GM12878 (cell line): ENCODE results near the gene APBA1. TPM values are rescaled to one million over a fixed set of nuclear protein-coding genes. Genes with fewer than 3 reads are reported as not detected.

Experiments
- ATAC-seq: fragments of 200-7000 bp; cut with Tn5 transposase; 3 replicates; pipeline ENCODE4 v1.9.1; 2020; ENCODE audit warnings: mild to moderate bottlenecking, moderate library complexity
- BruUV-seq: library from RNA; stranded (reverse); fragments of 400-500 nt; replicated peaks from 2 replicates; lab custom pipeline; 2021; lab: Mats Ljungman, UMichigan
- CTCF ChIA-PET: fragments of 300-600 bp; sonication (Branson Sonifier 250); formaldehyde crosslinking; extraction: SDS; loops from one replicate; lab custom pipeline; 2021; ENCODE audit warnings: inconsistent platforms; lab: Yijun Ruan, JAX
- POLR2A ChIA-PET: fragments of 350-600 bp; formaldehyde crosslinking; extraction: SDS; loops from one replicate; lab custom pipeline; 2021; ENCODE audit warnings: inconsistent platforms; lab: Charles Lee
- RAD21 ChIA-PET: fragments of 300-600 bp; sonication (Branson Sonifier 250); formaldehyde crosslinking; loops from one replicate; lab custom pipeline; 2023; ENCODE audit warnings: antibody characterized with exemption; ENCODE audit not compliant: unreplicated experiment; lab: Charles Lee
- SMC1A ChIA-PET: fragments of 300-600 bp; sonication (Branson Sonifier 250); formaldehyde crosslinking; loops from one replicate; lab custom pipeline; 2023; ENCODE audit not compliant: unreplicated experiment, uncharacterized antibody; lab: Charles Lee
- DNase-seq: peaks from one replicate; pipeline ENCODE4 v3.0.0-alpha.2; 2011; ENCODE audit warnings: low read depth, low spot score
- FAIRE-seq: peaks from 3 replicates; lab custom pipeline; 2011; peaks lifted over from hg19 to GRCh38; lab: Jason Lieb, UNC
- H2AFZ ChIP-seq: 2 replicates; pipeline ENCODE4 v1.6.0; 2011; ENCODE audit warnings: low read depth, low read length, control low read depth; ENCODE audit not compliant: control insufficient read depth
- H3K27ac ChIP-seq: 2 replicates; pipeline ENCODE4 v1.5.1; 2011; ENCODE audit warnings: control low read depth; ENCODE audit not compliant: control insufficient read depth, insufficient read depth
- H3K27me3 ChIP-seq, 2 experiments: replicated peaks in 1 of 2; 2 replicates each; pipeline versions ENCODE4 v1.6.0 to v1.6.1; 2011; ENCODE audit warnings: low read length in 1 of 2; ENCODE audit not compliant: control insufficient read depth in 2 of 2, insufficient read depth in 2 of 2
- H3K36me3 ChIP-seq, 2 experiments: 2 replicates each; pipeline ENCODE4 v1.5.1; 2011; ENCODE audit warnings: low read length in 1 of 2; ENCODE audit not compliant: control insufficient read depth in 2 of 2, insufficient read depth in 2 of 2
- H3K4me1 ChIP-seq: 2 replicates; pipeline ENCODE4 v1.6.1; 2011; ENCODE audit warnings: mild to moderate bottlenecking, low read length, moderate library complexity, mixed read lengths; ENCODE audit not compliant: control insufficient read depth, insufficient read depth
- H3K4me2 ChIP-seq: 2 replicates; pipeline ENCODE4 v1.6.0; 2011; ENCODE audit warnings: control low read depth; ENCODE audit not compliant: control insufficient read depth, insufficient read depth
- H3K4me3 ChIP-seq: fragments of 200-600 bp; sonication (generic); 2 replicates; pipeline ENCODE4 v1.5.1; 2016
- H3K79me2 ChIP-seq: 2 replicates; pipeline ENCODE4 v1.6.0; 2011; ENCODE audit warnings: low read length; ENCODE audit not compliant: control insufficient read depth, insufficient read depth
- H3K9ac ChIP-seq: 2 replicates; pipeline ENCODE4 v1.8.0; 2011; ENCODE audit warnings: low read length, control low read depth, mixed read lengths; ENCODE audit not compliant: control insufficient read depth, insufficient read depth
- H3K9me3 ChIP-seq: replicated peaks from 3 replicates; pipeline ENCODE4 v1.5.1; 2011; ENCODE audit warnings: mild to moderate bottlenecking, low read length; ENCODE audit not compliant: control insufficient read depth, insufficient read depth
- H4K20me1 ChIP-seq: 2 replicates; pipeline ENCODE4 v1.6.0; 2011; ENCODE audit not compliant: control insufficient read depth, insufficient read depth
- BCL11A ChIP-seq: IDR thresholded peaks from 2 replicates; pipeline ENCODE4 v1.6.1; 2011; ENCODE audit warnings: low read depth, low read length
- BHLHE40 ChIP-seq, 2 experiments: fragments of 450-650 bp in 1 of 2; IDR thresholded peaks; 2 replicates each; pipeline ENCODE4 v1.6.1; 2011 to 2017; ENCODE audit warnings: low read depth in 2 of 2, borderline replicate concordance in 1 of 2, improper control_type of control experiment in 1 of 2, low read length in 1 of 2, mild to moderate bottlenecking in 1 of 2
- EZH2 ChIP-seq: IDR thresholded peaks from 2 replicates; pipeline ENCODE4 v1.6.1; 2012; ENCODE audit warnings: low read depth, mild to moderate bottlenecking, control low read depth, inconsistent platforms, low read length, borderline replicate concordance; ENCODE audit not compliant: control insufficient read depth
- IKZF1 ChIP-seq: fragments of 450-650 bp; conservative IDR thresholded peaks from 2 replicates; pipeline ENCODE4 v1.6.1; 2017; ENCODE audit warnings: antibody characterized with exemption, mild to moderate bottlenecking
- IKZF2 ChIP-seq, 2 experiments: fragments of 450-650 bp; IDR thresholded peaks; 2 replicates each; pipeline ENCODE4 v1.6.1; 2017; ENCODE audit warnings: mild to moderate bottlenecking in 2 of 2, moderate library complexity in 2 of 2
- PAX5 ChIP-seq: IDR thresholded peaks from 2 replicates; pipeline ENCODE4 v1.6.1; 2011; ENCODE audit warnings: low read depth, low read length, borderline replicate concordance
- POLR2AphosphoS5 ChIP-seq: IDR thresholded peaks from 2 replicates; pipeline ENCODE4 v1.6.1; 2011; ENCODE audit warnings: mild to moderate bottlenecking, low read length, inconsistent platforms
- YBX1 ChIP-seq: fragments of 450-650 bp; IDR thresholded peaks from 2 replicates; pipeline ENCODE4 v1.6.1; 2016; ENCODE audit warnings: antibody characterized with exemption
- in situ Hi-C: fragments of 300-500 bp; cut with MboI; formaldehyde crosslinking; loops from 9 replicates; pipeline ENCODE4 v1.14.3; 2018; ENCODE audit warnings: mixed read lengths
- intact Hi-C: fragments of 100-400 bp; cut with micrococcal nuclease; formaldehyde crosslinking; loops from one replicate; pipeline ENCODE4 v1.14.2; 2022; ENCODE audit not compliant: unreplicated experiment
- polyA plus RNA-seq, 11 experiments: library from polyadenylated mRNA; depleted of rRNA in 4 of 11; unstranded in 6 of 11; stranded (reverse) in 5 of 11; fragments of >200 nt; fragmentation: Nextera tagmentation in 4 of 11; fragmentation: Illumina TruSeq in 1 of 11; extraction: Ambion mirVana in 4 of 11; extraction: Trizol in 1 of 11; gene quantifications; 1 replicate in 1 of 11; 2 replicates in 10 of 11; pipeline versions ENCODE4 v1.2.1 to v1.2.3, GENCODE V29; 2011 to 2016; ENCODE audit warnings: inconsistent platforms in 2 of 11, missing spikeins in 2 of 11, low read depth in 1 of 11
- total RNA-seq, 4 experiments: library from RNA; depleted of rRNA in 3 of 4; stranded (reverse); fragments of >200 nt in 3 of 4; fragmentation: Illumina TruSeq in 1 of 4; extraction: Trizol in 1 of 4; gene quantifications; 2 replicates each; pipeline versions ENCODE4 v1.2.1 to v1.2.3, GENCODE V29; 2013 to 2021
- TF ChIP-seq, protein P1 (sequence below): fragments of 450-650 bp; IDR thresholded peaks from 2 replicates; pipeline ENCODE4 v1.6.1; 2017; ENCODE audit warnings: mild to moderate bottlenecking, low read depth, inconsistent platforms; ENCODE audit not compliant: poor library complexity, severe bottlenecking
- TF ChIP-seq, protein P2 (sequence below): fragments of 450-650 bp; IDR thresholded peaks from 2 replicates; pipeline ENCODE4 v1.6.1; 2017; ENCODE audit warnings: mild to moderate bottlenecking

Gene APBA1
- total and polyA plus RNA-seq, 10 of the 15 experiments (the other 5 are each of a cell fraction or from before 2014, with no cell fraction given), result 0.01 to 1.3 (median 0.05) TPM; not detected in 7

DNA sequence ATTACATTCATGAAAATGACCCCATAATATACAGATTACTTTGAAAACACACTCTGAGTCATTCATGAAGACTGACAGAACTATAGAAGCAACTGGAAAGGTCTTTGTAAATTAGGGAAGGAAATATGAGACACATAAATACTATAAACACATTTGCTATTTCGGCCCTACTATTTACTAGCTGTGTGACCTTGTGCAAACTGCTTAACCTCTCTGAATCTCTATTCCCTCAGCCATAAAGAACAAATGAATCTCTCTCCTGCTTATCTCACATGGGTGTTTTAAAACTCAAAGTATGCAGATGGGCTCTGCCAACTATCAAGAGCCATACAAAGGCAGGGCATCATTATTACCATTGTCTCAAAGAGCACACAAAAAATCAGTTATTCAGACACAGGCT is 52.9 kb downstream of the APBA1 start (continued):
- TF ChIP-seq PAX5 (no peak), BHLHE40 (IDR thresholded peaks at IDR 0.05; ENCODE audit: borderline replicate concordance in 1 of 2, low read depth in 2 of 2, low read length in 1 of 2) (no peak)
- TF ChIP-seq, protein P1, sequence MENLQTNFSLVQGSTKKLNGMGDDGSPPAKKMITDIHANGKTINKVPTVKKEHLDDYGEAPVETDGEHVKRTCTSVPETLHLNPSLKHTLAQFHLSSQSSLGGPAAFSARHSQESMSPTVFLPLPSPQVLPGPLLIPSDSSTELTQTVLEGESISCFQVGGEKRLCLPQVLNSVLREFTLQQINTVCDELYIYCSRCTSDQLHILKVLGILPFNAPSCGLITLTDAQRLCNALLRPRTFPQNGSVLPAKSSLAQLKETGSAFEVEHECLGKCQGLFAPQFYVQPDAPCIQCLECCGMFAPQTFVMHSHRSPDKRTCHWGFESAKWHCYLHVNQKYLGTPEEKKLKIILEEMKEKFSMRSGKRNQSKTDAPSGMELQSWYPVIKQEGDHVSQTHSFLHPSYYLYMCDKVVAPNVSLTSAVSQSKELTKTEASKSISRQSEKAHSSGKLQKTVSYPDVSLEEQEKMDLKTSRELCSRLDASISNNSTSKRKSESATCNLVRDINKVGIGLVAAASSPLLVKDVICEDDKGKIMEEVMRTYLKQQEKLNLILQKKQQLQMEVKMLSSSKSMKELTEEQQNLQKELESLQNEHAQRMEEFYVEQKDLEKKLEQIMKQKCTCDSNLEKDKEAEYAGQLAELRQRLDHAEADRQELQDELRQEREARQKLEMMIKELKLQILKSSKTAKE, result no peak
- TF ChIP-seq, protein P2, sequence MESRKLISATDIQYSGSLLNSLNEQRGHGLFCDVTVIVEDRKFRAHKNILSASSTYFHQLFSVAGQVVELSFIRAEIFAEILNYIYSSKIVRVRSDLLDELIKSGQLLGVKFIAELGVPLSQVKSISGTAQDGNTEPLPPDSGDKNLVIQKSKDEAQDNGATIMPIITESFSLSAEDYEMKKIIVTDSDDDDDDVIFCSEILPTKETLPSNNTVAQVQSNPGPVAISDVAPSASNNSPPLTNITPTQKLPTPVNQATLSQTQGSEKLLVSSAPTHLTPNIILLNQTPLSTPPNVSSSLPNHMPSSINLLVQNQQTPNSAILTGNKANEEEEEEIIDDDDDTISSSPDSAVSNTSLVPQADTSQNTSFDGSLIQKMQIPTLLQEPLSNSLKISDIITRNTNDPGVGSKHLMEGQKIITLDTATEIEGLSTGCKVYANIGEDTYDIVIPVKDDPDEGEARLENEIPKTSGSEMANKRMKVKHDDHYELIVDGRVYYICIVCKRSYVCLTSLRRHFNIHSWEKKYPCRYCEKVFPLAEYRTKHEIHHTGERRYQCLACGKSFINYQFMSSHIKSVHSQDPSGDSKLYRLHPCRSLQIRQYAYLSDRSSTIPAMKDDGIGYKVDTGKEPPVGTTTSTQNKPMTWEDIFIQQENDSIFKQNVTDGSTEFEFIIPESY, result no peak

DNA sequence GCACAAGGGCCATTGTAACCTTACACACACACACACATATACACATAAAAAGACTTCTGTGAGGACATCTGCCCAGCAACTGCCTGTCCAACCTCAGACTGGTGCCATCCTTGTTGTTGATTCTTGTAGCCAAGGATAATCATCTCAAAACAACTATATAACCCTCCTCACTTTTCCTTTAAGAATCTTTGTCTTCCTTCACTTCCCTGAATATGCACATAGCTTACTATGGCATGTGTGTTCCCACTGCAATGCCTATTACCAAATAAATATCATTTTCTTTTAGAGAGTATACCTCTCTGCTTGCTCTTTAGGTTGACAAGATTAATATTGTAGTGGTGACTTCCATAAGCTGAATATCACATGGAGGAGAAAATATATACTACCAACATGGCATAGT is 55.2 kb downstream of the APBA1 start:
- Histone ChIP-seq H2AFZ (no peak overlapping the region), H3K4me3 (no peak overlapping the region), H3K9me3 (no peaks in the 10 kb centered on the region), H3K9ac (no peak overlapping the region), H4K20me1 (no peaks in the 10 kb centered on the region), H3K4me2 (no peak overlapping the region), H3K79me2 (no peaks in the 10 kb centered on the region), H3K27me3 (no peaks in the 10 kb centered on the region), H3K4me1 (no peaks in the 10 kb centered on the region), H3K27ac (no peak overlapping the region), H3K36me3 (no peaks in the 10 kb centered on the region)
- no peak for FAIRE-seq
- ChIA-PET RAD21 (no interaction called here), SMC1A (no interaction called here), CTCF (no interaction called here), POLR2A (no interaction called here)
- intact Hi-C loops, result no loop called here
- no peak for DNase-seq
- no peak for ATAC-seq
- TF ChIP-seq EZH2 (no peak), BCL11A (no peak), POLR2AphosphoS5 (no peak), IKZF2 (IDR thresholded peaks at IDR 0.05) (no peak), YBX1 (no peak), IKZF1 (no peak)
- BruUV-seq, result no TSS peak
- in situ Hi-C loops, result no loop called here
